Muscle of back (tissue), 11 donors: ENCODE data around the gene RHO. TPM values are rescaled to one million over a fixed set of nuclear protein-coding genes. Genes with fewer than 3 reads are reported as not detected.
"Not testable (repeated sequence)": the region's sequence is repeated elsewhere in the genome, so short reads cannot be mapped to it uniquely, and the experiment has no call there.

Experiments
- DNase-seq, 3 donors: peaks; one replicate each; pipeline versions ENCODE4 v3.0.0 to v3.0.0-alpha.2; 2013
- polyA plus RNA-seq, 10 donors: library from polyadenylated mRNA; unstranded; fragments of 120-200 nt; gene quantifications; one replicate each; pipeline ENCODE4 v1.2.1, GENCODE V29; 2013; ENCODE audit not compliant: insufficient read length in 10 of 10

Gene RHO
- polyA plus RNA-seq, 10 donors = 0.04 to 0.14 (median 0.10) TPM; not detected in 7

- no peak for DNase-seq
These were observed 14.8 kb downstream of the RHO start, which contains the start of gene H1-8 for GRCh38 chr3:129543156-129543790. H1-8 (plus strand) TSS chr3:129543175; CDS start chr3:129543219, 44 bp downstream.

- DNase-seq = no peak
These were observed 15.6 kb downstream of the RHO start for GRCh38 chr3:129543999-129544398.

- DNase-seq = not testable (repeated sequence)
These were observed 17.5 kb downstream of the RHO start for GRCh38 chr3:129545951-129546350.

- no peak for DNase-seq
These were observed 18.8 kb downstream of the RHO start for GRCh38 chr3:129547241-129547640.

GRCh38 chr3:129548104-129548965 lies 19.9 kb downstream of the RHO start:
- DNase-seq = no peak

GRCh38 chr3:129549006-129549800 lies 20.8 kb downstream of the RHO start:
- no peak for DNase-seq

- DNase-seq = no peak
These were observed 21.4 kb downstream of the RHO start for GRCh38 chr3:129549805-129550204.

GRCh38 chr3:129552287-129553050 lies 24.0 kb downstream of the RHO start:
- DNase-seq = no peak

- DNase-seq = no peak
These were observed 24.7 kb downstream of the RHO start for GRCh38 chr3:129553171-129553570.

- DNase-seq = no peak
These were observed 25.3 kb downstream of the RHO start for GRCh38 chr3:129553719-129554118.

GRCh38 chr3:129554356-129555152 lies 26.1 kb downstream of the RHO start:
- DNase-seq = peak in 1 of 3 donors; percentile 54

- no peak for DNase-seq
These were observed 26.7 kb downstream of the RHO start for GRCh38 chr3:129555153-129555550.

- no peak for DNase-seq
These were observed 27.3 kb downstream of the RHO start for GRCh38 chr3:129555616-129556357.

GRCh38 chr3:129556358-129556695 lies 27.9 kb downstream of the RHO start:
- no peak for DNase-seq

GRCh38 chr3:129556890-129557547 lies 28.6 kb downstream of the RHO start:
- DNase-seq = no peak

GRCh38 chr3:129557548-129557894 lies 29.1 kb downstream of the RHO start:
- peak in 2 of 3 donors; percentile 62 to 80 for DNase-seq

- no peak for DNase-seq
These were observed 29.8 kb downstream of the RHO start for GRCh38 chr3:129558081-129558771.

GRCh38 chr3:129558772-129559564 lies 30.5 kb downstream of the RHO start:
- no peak for DNase-seq
